Medulla oblongata (tissue), 1 donor: ENCODE measurements around the gene GDF15.
A peak's percentile ranks its signal among the peaks of the same experiment; 100 is the strongest.
"Not testable (repeated sequence)": the region's sequence is repeated elsewhere in the genome, so short reads cannot be mapped to it uniquely, and the experiment has no call there.

Source experiments
- DNase-seq: peaks from one replicate; pipeline ENCODE4 v3.0.0-alpha.2; 2015; ENCODE audit errors: extremely low spot score

GDF15 gene

GRCh38 chr19:18385675-18386542 is at the start of gene GDF15:
TSS of gene GDF15 (plus strand) at chr19:18386158. CDS start at chr19:18386190, 32 bp downstream.
- DNase-seq = no peak

- DNase-seq = no peak
Observed at GRCh38 chr19:18338541-18338940, 47.4 kb upstream of the GDF15 start.

DNA sequence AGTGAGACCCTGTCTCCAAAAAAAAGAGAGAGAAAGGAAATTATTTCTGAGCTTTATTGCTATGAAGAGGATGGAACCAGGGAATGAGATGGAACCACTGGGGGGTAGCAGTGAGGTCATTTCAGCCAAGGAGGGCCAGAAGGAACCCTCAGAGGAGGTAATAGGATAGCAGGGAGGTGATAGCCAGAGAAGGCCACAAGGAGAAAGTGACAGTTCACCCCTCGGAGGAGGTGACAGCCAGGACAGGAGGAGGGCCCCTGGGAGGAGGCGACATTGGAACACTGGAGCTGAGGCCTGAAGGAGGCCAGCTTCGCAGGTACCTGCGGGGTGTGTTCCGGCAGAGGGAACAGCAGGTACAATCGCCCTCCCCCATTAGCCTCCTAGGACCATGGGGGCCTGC is 46.2 kb upstream of the GDF15 start:
- no peak for DNase-seq

DNA sequence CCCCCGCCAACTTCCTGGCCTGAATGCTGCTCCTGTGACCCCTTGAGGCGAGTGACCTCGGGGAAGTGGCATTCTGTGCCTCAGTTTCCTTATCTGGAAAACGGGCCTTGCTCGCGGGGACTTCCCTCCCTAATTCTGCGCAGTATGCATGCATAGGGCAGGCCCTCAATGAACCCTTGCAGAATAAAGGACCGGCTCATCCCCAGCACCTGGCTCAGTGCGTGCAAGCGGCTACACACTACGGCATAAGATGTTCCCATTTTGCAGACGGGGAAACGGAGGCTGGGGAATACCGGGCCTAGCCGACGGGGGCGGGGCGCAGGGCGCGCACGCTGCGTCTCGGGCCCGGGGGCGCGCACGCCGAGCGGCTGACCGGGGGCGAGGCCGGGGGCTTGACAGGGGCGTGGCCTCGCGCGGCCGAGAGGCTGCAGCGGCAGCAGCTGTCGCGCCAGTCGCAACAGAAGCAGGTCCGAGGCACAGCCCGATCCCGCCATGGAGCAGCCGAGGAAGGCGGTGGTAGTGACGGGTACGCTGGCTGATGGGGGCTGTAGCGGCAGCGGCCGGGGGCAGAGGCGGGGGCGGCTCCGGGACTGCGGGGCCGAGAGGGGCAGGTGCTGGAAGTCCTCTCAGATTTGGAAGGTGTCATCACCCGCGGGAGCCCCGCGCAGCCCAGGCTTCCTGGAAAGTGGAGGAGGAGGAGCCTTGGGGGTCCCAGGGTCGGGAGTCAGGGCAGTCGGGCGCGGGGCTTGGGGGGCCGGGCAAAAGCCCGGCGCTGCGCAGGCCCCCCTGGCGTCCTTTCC is 45.6 kb upstream of the GDF15 start, which contains the start of gene PGPEP1:
TSS of gene PGPEP1 (plus strand) at position 409 of the 800 bp plus-strand sequence. CDS start at position 493, 84 bp downstream.
- DNase-seq = peak; percentile 69

GRCh38 chr19:18340990-18341868 is 44.7 kb upstream of the GDF15 start:
- DNase-seq = peak; percentile 61

GRCh38 chr19:18342090-18342632 is 43.8 kb upstream of the GDF15 start:
- DNase-seq = no peak

DNA sequence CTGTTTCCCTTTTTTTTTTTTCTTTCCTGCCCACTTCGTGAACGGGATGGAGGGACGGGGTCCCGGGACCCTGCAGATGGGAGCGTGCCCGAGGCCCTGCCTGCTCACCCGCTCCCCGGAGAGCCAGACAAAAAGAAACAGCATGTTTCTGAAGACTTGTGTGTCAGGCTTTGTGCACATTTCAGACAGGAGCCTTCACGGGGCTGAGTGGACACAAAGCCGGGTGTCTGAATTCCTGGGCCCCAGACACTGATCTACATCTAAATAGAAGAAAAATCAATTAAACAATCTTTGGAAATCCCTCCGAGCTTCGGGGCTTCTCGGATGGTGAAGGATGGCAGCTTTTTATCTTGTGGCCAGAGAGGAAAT is 41.4 kb upstream of the GDF15 start:
- DNase-seq = no peak

DNA sequence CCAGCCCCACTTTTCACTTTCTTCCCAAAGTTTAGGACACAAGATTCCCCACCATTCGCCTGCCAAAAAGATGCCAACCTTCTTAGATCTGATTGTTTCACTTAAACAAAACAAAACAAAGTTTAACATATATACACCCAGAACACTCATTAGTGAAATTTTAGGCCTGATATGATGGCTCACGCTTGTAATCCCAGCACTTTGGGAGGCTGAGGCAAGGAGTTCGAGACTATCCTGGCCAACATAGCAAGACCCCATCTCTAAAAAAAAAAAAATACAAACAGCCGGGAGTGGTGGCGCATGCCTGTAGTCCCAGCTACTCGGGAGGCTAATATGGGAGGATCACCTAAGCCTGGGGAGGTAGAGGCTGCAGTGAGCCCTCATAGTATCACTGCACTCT is 40.7 kb upstream of the GDF15 start:
- DNase-seq = no peak

GRCh38 chr19:18346091-18346490 is 39.9 kb upstream of the GDF15 start:
- DNase-seq = no peak

- DNase-seq = no peak
Observed at GRCh38 chr19:18348171-18348570, 37.8 kb upstream of the GDF15 start.

DNA sequence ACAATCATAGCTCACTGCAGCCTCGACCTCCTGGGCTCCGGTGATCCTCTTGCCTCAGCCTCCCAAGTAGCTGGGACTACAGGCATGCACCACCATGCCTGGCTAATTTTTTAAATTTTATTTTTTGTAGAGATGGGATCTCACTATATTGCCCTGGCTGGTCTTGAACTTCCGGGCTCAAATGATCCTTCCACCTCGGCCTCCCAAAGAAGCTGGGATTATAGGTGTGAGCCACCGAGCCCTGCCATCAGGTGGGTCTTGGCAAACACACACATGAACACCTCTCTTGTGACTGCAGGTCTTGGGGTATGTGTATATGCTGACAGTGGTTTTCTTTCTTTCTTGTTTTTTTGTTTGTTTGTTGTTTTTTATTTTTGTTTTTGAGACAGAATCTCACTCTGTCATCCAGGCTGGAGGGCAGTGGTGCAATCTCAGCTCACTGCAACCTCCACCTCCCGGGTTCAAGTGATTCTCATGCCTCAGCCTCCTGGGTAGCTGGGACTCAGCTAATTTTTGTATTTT is 37.1 kb upstream of the GDF15 start:
- DNase-seq = not testable (repeated sequence)

DNA sequence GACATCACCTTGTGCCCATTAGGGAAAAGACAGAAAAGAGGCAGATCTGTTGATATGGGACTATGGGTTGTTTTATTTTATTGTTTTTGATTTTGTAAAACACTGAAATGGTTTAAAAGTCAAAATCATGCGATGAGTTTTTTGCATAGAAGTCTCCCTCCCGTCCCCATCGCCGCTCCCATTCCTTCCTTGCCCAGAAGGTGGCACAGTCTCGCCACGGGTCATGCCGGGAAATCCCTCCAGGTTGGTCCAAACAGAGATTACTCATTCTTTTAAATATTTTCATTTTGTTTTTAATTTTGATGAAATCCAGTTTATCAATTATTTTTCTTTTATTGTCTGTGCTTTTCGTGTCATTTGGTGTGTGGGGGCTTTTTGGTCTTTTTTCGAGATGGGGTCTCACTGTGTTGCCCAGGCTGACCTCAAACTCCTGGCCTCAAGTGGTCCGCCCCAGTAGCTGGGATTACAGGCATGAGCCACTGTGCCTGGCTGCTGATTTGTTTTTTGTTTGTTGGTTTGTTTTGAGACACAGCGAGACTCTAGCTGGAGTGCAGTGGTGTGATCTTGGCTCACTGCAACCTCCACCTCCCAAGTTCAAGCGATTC is 36.3 kb upstream of the GDF15 start:
- DNase-seq = peak; percentile 47

DNA sequence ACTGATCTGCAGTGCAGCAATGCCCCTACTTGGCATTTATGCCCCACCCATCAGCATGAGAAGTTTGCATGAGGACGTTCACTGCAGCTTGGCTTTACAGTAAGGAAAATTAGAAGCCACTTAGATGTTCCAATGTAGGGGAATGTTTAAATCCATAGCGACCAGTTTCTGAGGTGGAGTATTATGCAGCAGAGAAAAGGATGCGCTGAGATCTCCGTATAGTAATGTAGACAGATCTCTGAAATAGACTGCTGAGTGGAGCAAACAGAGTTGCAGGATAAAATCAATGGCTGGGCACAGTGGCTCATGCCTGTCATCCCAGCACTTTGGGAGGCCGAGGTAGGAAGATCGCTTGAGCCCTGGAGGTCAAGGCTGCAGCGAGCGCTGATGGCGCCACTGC is 35.5 kb upstream of the GDF15 start:
- no peak for DNase-seq

DNA sequence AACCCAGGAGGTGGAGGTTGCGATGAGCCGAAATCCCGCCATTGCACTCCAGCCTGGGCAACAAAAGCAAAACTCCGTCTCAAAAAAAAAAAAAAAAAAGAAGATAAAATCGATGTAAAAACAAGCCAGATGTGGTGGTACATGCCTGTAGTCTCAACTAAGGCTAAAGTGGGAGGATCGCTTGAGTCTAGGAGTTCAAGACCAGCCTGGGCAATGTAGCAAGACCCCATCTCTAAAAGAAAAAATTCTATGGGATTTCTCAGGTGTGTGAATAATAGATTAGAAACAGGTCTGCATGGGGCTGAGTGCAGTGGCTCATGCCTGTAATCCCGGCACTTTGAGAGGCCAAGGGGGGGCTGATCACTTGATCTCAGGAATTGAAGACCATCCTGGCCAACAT is 34.4 kb upstream of the GDF15 start:
- DNase-seq = no peak

DNA sequence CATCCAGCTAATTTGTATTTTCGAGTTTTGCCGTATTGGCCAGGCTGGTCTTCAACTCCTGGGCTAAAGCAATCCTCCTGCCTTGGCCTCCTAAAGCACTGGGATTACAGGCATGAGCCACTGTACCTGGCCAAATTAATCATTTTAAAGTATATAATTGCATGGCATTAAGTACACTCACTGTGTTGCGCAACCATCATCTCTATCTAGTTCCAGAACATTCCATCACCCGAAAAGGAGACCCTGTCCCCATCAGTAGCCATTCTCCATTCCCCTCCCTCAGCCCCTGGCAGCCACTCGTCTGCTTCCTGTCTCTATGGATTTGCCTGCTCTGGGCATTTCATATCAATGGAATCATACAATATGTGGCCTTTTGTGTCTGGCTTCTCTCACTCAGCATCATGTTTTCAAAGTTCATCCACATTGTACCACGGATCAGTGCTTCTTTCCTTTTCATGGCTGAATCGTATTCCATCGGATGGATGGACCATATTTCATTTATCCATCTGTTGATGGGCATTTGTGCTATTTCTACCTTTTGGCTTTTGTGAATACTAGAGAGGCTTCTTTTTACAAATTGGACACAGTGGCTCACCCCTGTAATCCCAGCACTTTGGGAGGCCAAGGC is 32.5 kb upstream of the GDF15 start:
- DNase-seq = no peak

DNA sequence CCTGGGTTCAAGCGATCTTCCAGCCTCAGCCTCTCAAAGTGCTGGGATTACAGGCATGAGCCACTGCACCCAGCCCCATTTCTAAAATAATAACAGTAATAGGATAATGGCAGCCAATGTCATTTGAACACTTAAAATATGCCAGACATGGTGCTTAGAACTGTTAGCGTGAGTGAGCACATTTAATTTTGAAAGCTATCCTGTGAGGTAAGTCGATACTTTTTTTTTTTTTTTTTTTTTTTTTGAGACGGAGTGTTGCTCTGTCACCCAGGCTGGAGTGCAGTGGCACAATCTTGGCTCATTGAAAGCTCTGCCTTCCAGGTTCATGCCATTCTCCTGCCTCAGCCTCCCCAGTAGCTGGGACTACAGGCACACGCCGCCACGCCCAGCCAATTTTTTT is 31.2 kb upstream of the GDF15 start:
- not testable (repeated sequence) for DNase-seq

DNA sequence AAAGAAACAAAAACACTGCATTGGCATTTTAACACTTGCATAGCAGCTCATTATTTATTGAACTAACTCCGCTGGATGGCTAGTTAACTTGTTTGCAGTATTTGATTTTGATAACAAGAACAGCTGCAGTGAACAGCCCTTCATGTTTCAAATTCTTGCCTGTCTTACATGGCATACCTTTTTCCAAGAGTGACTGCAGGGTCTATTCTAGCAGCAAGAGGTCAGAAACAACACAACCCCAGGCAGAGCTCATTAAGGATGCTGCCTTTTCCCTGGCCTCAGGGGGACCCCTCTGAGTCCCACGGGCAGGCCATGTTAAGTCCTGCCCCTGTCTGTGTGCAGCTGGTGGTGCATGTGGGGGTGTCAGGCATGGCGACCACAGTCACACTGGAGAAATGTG is 28.9 kb upstream of the GDF15 start:
- no peak for DNase-seq

- no peak for DNase-seq
Observed at GRCh38 chr19:18361646-18362045, 24.3 kb upstream of the GDF15 start.

DNA sequence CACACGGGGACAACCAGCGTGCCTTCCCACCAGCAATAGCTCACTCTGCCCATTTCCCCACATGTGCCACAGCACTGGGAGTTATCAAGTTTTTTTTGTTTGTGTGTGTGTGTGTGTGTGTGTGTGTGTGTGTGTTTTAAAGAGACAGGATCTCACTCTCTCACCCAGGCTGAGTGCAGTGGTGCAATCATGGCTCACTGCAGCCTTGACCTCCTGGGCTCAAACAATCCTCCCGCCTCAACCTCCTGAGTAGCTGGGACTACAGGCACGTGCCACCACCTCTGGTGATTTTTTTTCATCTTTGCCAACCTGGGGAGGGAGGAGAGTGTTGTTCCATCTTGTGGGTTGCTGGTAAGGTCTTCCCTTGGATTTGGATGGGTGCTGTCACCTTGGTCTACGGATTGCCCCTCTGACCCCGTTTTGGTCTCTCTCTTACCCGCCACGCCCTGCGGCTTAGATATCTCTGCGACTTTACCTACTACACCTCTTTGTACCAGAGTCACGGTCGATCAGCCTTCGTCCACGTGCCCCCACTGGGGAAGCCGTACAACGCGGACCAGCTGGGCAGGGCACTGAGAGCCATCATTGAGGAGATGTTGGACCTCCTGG is 22.9 kb upstream of the GDF15 start:
- DNase-seq = no peak

DNA sequence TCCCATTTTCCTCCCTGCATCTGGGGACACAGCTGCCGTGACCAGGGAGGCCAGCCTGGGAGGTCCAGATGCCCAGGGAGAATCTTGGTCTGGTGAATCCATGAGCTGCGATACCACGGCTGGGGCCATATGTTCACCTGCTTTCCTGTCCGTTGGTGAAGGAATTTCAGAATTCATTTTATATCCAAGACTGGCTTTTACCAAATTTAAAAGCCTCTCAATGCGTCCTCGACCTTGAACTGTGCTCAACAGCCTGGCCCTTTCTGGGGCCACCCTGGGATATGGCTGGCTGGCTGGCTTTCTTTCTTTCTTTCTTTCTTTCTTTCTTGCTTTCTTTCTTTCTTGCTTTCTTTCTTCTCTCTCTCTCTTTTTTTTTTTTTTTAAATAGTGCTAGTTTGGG is 22.2 kb upstream of the GDF15 start:
- DNase-seq = no peak
